K562 (cell line): ENCODE measurements around the gene DNER. TPM values are rescaled to one million over a fixed set of nuclear protein-coding genes. Genes with fewer than 3 reads are reported as not detected.

Experiments
- ATAC-seq: fragments of 200-7000 bp; cut with Tn5 transposase; 3 replicates; pipeline ENCODE4 v1.9.1; 2020; ENCODE audit warnings: moderate library complexity
- BruUV-seq: library from RNA; stranded (reverse); fragments of 400-500 nt; replicated peaks from 2 replicates; lab custom pipeline; 2021; lab: Mats Ljungman, UMichigan
- CTCF ChIA-PET: fragments of 300-600 bp; formaldehyde crosslinking; extraction: SDS; loops from one replicate; lab custom pipeline; 2021; ENCODE audit warnings: low intra/inter-chr PET ratio; lab: Yijun Ruan, JAX
- POLR2A ChIA-PET: fragments of 300-600, 350-650 bp; sonication (Branson Sonifier 250); formaldehyde crosslinking; extraction: SDS; loops from one replicate; lab custom pipeline; 2021; ENCODE audit warnings: antibody characterized with exemption, inconsistent platforms; lab: Yijun Ruan, JAX
- DNase-seq, 4 experiments: peaks; one replicate each; pipeline versions ENCODE4 v3.0.0 to v3.0.0-alpha.2; 2011 to 2018; ENCODE audit warnings: low spot score in 3 of 4, mixed read lengths in 3 of 4; ENCODE audit errors: extremely low read depth in 1 of 4
- FAIRE-seq: peaks from 2 replicates; lab custom pipeline; 2011; peaks lifted over from hg19 to GRCh38; lab: Jason Lieb, UNC
- H2AFZ ChIP-seq: 2 replicates; pipeline ENCODE4 v1.6.0; 2011; ENCODE audit warnings: low read depth, low read length, control low read depth, inconsistent platforms
- H3K27ac ChIP-seq: fragments of 200-600 bp; 3 replicates; pipeline ENCODE4 v1.8.0; 2011; ENCODE audit warnings: low read depth, mild to moderate bottlenecking, control low read depth, inconsistent platforms, low read length, moderate library complexity, mixed read lengths; ENCODE audit errors: extremely low read depth
- H3K27me3 ChIP-seq, 2 experiments: fragments of 300-600 bp in 1 of 2; 2 replicates in 1 of 2; 3 replicates in 1 of 2; pipeline versions ENCODE4 v1.6.0 to v1.8.0; 2011; ENCODE audit warnings: inconsistent platforms in 2 of 2, low read length in 2 of 2, mild to moderate bottlenecking in 1 of 2, mixed read lengths in 1 of 2, moderate library complexity in 1 of 2; ENCODE audit not compliant: control insufficient read depth in 2 of 2, insufficient read depth in 2 of 2
- H3K36me3 ChIP-seq: fragments of 300-600 bp; 3 replicates; pipeline ENCODE4 v1.8.0; 2011; ENCODE audit warnings: mild to moderate bottlenecking, low read length, inconsistent platforms; ENCODE audit not compliant: control insufficient read depth, insufficient read depth
- H3K4me1 ChIP-seq, 2 experiments: fragments of 200-600 bp in 1 of 2; replicated peaks in 1 of 2; 2 replicates in 1 of 2; 3 replicates in 1 of 2; pipeline versions ENCODE4 v1.5.1 to v1.8.0; 2011; ENCODE audit warnings: inconsistent platforms in 2 of 2, low read length in 2 of 2, mild to moderate bottlenecking in 1 of 2, mixed read lengths in 1 of 2, moderate library complexity in 1 of 2; ENCODE audit not compliant: control insufficient read depth in 2 of 2, insufficient read depth in 2 of 2
- H3K4me2 ChIP-seq: 2 replicates; pipeline ENCODE4 v1.6.1; 2011; ENCODE audit warnings: low read length, control low read depth, inconsistent platforms, mixed read lengths; ENCODE audit not compliant: insufficient read depth
- H3K4me3 ChIP-seq: fragments of 200-600 bp; sonication (generic), shearing (Covaris generic); 2 replicates; pipeline ENCODE4 v1.5.1; 2016; ENCODE audit warnings: control low read depth, inconsistent platforms
- H3K79me2 ChIP-seq: fragments of 200-600 bp; 3 replicates; pipeline ENCODE4 v1.8.0; 2011; ENCODE audit warnings: low read length, inconsistent platforms; ENCODE audit not compliant: control insufficient read depth, insufficient read depth
- H3K9ac ChIP-seq, 2 experiments: 2 replicates each; pipeline versions ENCODE4 v1.6.0 to v1.6.1; 2011; ENCODE audit warnings: low read depth in 2 of 2, low read length in 2 of 2, control low read depth in 1 of 2, inconsistent platforms in 1 of 2, mild to moderate bottlenecking in 1 of 2, mixed read lengths in 1 of 2; ENCODE audit not compliant: insufficient read depth in 1 of 2
- H3K9me1 ChIP-seq: one replicate; pipeline ENCODE4 v1.6.0; 2011; ENCODE audit warnings: inconsistent platforms, mild to moderate bottlenecking, low read length, moderate library complexity; ENCODE audit not compliant: control insufficient read depth, insufficient read depth
- H3K9me3 ChIP-seq: replicated peaks from 2 replicates; pipeline ENCODE4 v1.5.1; 2011; ENCODE audit warnings: low read depth, low read length, inconsistent platforms; ENCODE audit not compliant: control insufficient read depth, insufficient read depth
- H4K20me1 ChIP-seq: replicated peaks from 2 replicates; pipeline ENCODE4 v1.6.1; 2011; ENCODE audit warnings: low read length, inconsistent platforms, mixed read lengths; ENCODE audit not compliant: control insufficient read depth, insufficient read depth
- KDM4B ChIP-seq, 2 experiments: fragments of 450-650 bp in 1 of 2; sonication (generic) in 1 of 2; IDR thresholded peaks; 2 replicates each; pipeline ENCODE4 v1.6.1; 2016 to 2017; ENCODE audit warnings: borderline replicate concordance in 2 of 2, antibody characterized with exemption in 1 of 2, low read depth in 1 of 2, mild to moderate bottlenecking in 1 of 2
- RAD21 ChIP-seq, 2 experiments: fragments of 250-450 bp in 1 of 2; fragments of 450-650 bp in 1 of 2; sonication (Bioruptor Pico) in 1 of 2; formaldehyde crosslinking in 1 of 2; IDR thresholded peaks in 1 of 2; conservative IDR thresholded peaks in 1 of 2; 2 replicates each; pipeline versions ENCODE4 v1.4.0 to v1.8.0; 2020 to 2022; ENCODE audit warnings: mild to moderate bottlenecking in 2 of 2, moderate library complexity in 1 of 2
- SMC3 ChIP-seq: conservative IDR thresholded peaks from 2 replicates; pipeline ENCODE4 v1.6.1; 2011; ENCODE audit warnings: low read depth, low read length, improper control_type of control experiment; ENCODE audit not compliant: insufficient read depth
- WGBS: fragments of 100-300 bp; shearing (Covaris generic); methylation state at CpG from one replicate; pipeline ENCODE4 v1.1.6; 2016; ENCODE audit warnings: low coverage, mixed read lengths; ENCODE audit not compliant: insufficient coverage; ENCODE audit errors: missing lambda C conversion rate; 5-methylcytosine and 5-hydroxymethylcytosine counted together
- in situ Hi-C: fragments of 300-500 bp; cut with MboI; formaldehyde crosslinking; loops from 4 replicates; pipeline ENCODE4 v1.15.0; 2018; ENCODE audit warnings: inconsistent platforms, mixed read lengths
- intact Hi-C: fragments of 100-400 bp; cut with micrococcal nuclease; formaldehyde crosslinking; loops from 2 replicates; pipeline ENCODE4 v1.14.2; 2022
- polyA plus RNA-seq, 8 experiments: library from polyadenylated mRNA; depleted of rRNA in 4 of 8; stranded (reverse) in 5 of 8; unstranded in 3 of 8; fragments of >200 nt; fragmentation: Nextera tagmentation in 2 of 8; fragmentation: Illumina TruSeq in 1 of 8; extraction: Ambion mirVana in 2 of 8; extraction: Trizol in 1 of 8; gene quantifications; 2 replicates each; pipeline versions ENCODE4 v1.2.1 to v1.2.3, GENCODE V29; 2011 to 2014; ENCODE audit warnings: inconsistent platforms in 1 of 8, missing spikeins in 1 of 8
- total RNA-seq, 7 experiments: library from RNA; depleted of rRNA in 6 of 7; stranded (reverse); fragments of >200 nt in 6 of 7; fragmentation: Illumina TruSeq in 2 of 7; extraction: Trizol in 2 of 7; gene quantifications; 2 replicates each; pipeline versions ENCODE4 v1.2.1 to v1.2.3, GENCODE V29; 2011 to 2021; ENCODE audit warnings: low replicate concordance in 1 of 7
- TF ChIP-seq, protein P1 (sequence below), 3 experiments: IDR thresholded peaks in 2 of 3; conservative IDR thresholded peaks in 1 of 3; 2 replicates each; pipeline ENCODE4 v1.5.1; 2011 to 2012; ENCODE audit warnings: low read length in 3 of 3, mild to moderate bottlenecking in 3 of 3, control low read depth in 2 of 3, improper control_type of control experiment in 1 of 3, inconsistent platforms in 1 of 3, low read depth in 1 of 3, mixed read lengths in 1 of 3, moderate library complexity in 1 of 3; ENCODE audit not compliant: insufficient read depth in 2 of 3
- TF ChIP-seq, protein P2 (sequence below), 2 experiments: fragments of 450-650 bp; formaldehyde crosslinking in 1 of 2; IDR thresholded peaks; 2 replicates each; pipeline versions ENCODE4 v1.4.0 to v1.6.1; 2014 to 2020; ENCODE audit warnings: mild to moderate bottlenecking in 2 of 2, borderline replicate concordance in 1 of 2, low read depth in 1 of 2

The DNER gene
- total and polyA plus RNA-seq, 9 of the 15 experiments (the other 6 are each of a cell fraction or from before 2014, with no cell fraction given): not detected

DNA sequence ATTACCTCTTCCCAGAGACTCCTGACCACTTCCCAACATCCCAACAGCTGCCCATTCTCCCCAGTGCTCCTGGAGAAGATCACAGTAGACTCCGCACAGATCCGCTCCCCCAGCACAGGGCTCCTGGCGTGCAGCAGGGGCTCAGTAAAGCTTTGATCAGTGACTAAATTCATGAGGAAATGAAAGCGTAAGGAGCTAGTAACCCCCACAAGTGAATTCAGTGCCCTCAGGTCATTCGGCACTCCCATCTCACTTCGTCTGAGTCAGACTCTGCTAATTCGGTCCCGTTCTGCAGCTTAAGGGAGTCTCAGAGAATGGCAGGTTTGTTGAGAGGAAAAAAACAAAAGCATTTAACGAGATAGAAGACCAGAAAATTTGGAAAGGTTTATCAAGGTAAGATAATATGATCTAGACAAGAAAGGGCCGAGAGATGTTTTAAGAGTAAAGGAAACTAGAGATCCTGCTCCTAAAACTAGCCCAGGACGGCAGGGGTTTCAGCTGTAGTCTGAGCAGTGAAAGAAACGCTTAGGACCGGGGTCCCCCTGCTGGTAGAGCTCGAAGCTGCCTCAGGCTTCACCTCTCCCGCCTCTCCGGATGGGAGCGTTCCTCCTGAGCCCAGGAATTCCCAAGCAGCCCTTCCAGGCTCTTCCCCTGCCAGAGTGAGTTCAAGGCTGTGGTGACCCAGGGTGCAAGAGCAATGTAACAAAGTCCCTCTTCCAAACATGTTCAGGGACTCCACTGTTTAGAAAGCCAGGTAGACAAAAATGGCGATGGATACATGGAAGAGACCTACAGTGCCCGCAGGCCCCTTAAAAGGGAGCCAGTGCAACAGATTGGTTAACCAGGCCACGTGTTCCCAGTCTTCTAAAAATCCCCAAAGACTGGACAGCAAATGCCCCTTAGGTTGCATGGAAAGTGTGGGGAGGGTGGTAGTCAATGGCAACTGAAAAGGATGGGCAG is 127.3 kb downstream of the DNER start:
- Histone ChIP-seq H3K4me1 (no peaks in the 10 kb centered on the region), H3K79me2 (no peaks in the 10 kb centered on the region), H3K27me3 (no peaks in the 10 kb centered on the region), H2AFZ (no peak overlapping the region), H3K4me2 (no peak overlapping the region), H3K9ac (no peak overlapping the region), H3K27ac (no peak overlapping the region)
- ATAC-seq: peak; percentile 97
- TF ChIP-seq, protein P1, sequence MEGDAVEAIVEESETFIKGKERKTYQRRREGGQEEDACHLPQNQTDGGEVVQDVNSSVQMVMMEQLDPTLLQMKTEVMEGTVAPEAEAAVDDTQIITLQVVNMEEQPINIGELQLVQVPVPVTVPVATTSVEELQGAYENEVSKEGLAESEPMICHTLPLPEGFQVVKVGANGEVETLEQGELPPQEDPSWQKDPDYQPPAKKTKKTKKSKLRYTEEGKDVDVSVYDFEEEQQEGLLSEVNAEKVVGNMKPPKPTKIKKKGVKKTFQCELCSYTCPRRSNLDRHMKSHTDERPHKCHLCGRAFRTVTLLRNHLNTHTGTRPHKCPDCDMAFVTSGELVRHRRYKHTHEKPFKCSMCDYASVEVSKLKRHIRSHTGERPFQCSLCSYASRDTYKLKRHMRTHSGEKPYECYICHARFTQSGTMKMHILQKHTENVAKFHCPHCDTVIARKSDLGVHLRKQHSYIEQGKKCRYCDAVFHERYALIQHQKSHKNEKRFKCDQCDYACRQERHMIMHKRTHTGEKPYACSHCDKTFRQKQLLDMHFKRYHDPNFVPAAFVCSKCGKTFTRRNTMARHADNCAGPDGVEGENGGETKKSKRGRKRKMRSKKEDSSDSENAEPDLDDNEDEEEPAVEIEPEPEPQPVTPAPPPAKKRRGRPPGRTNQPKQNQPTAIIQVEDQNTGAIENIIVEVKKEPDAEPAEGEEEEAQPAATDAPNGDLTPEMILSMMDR (IDR thresholded peaks at IDR 0.05 in 2 of 3, conservative IDR thresholded peaks at IDR 0.05 in 1 of 3; ENCODE audit: insufficient read depth in 2 of 3, low read depth in 1 of 3, low read length in 3 of 3): peak; percentile 57 to 59 (median 59)
- TF ChIP-seq SMC3 (peak; percentile 51), KDM4B (IDR thresholded peaks at IDR 0.05; ENCODE audit: borderline replicate concordance in 2 of 2, low read depth in 1 of 2) (no peak), RAD21 (CRISPR knock-in tag; conservative IDR thresholded peaks at IDR 0.05 in 1 of 2, IDR thresholded peaks at IDR 0.05 in 1 of 2) (peak; percentile 52 to 62)
- TF ChIP-seq, protein P2, sequence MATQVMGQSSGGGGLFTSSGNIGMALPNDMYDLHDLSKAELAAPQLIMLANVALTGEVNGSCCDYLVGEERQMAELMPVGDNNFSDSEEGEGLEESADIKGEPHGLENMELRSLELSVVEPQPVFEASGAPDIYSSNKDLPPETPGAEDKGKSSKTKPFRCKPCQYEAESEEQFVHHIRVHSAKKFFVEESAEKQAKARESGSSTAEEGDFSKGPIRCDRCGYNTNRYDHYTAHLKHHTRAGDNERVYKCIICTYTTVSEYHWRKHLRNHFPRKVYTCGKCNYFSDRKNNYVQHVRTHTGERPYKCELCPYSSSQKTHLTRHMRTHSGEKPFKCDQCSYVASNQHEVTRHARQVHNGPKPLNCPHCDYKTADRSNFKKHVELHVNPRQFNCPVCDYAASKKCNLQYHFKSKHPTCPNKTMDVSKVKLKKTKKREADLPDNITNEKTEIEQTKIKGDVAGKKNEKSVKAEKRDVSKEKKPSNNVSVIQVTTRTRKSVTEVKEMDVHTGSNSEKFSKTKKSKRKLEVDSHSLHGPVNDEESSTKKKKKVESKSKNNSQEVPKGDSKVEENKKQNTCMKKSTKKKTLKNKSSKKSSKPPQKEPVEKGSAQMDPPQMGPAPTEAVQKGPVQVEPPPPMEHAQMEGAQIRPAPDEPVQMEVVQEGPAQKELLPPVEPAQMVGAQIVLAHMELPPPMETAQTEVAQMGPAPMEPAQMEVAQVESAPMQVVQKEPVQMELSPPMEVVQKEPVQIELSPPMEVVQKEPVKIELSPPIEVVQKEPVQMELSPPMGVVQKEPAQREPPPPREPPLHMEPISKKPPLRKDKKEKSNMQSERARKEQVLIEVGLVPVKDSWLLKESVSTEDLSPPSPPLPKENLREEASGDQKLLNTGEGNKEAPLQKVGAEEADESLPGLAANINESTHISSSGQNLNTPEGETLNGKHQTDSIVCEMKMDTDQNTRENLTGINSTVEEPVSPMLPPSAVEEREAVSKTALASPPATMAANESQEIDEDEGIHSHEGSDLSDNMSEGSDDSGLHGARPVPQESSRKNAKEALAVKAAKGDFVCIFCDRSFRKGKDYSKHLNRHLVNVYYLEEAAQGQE (IDR thresholded peaks at IDR 0.05; ENCODE audit: borderline replicate concordance): peak; percentile 6; the same call in 1 of the 2 replicates
- TF ChIP-seq, protein P2 (CRISPR knock-in tag; IDR thresholded peaks at IDR 0.05; ENCODE audit: low read depth): no peak
- TF ChIP-seq, all 486 proteins: peak for 4
- intact Hi-C loops: loop anchor here (1.0 to 2.0 kb wide), 3 partner anchors 156 to 1696 kb away; no protein-coding TSS in a partner anchor
- DNase-seq (peak; percentile 42 to 49 (median 44)), FAIRE-seq (peak; percentile 23)
- Histone ChIP-seq H3K36me3 (no peaks in the 10 kb centered on the region), H3K4me3 (no peak overlapping the region), H4K20me1 (no peaks in the 10 kb centered on the region), H3K9me1 (no peaks in the 10 kb centered on the region), H3K9me3 (no peaks in the 10 kb centered on the region)
- ChIA-PET CTCF (no interaction called here), POLR2A (interaction anchor here (0.6 kb wide), 3 partner anchors 177 to 1913 kb away, joined by 3 read pairs; no protein-coding TSS in a partner anchor)
- in situ Hi-C loops: no loop called here
- no TSS peak for BruUV-seq
- 7% methylated on average over 19 of the region's 20 CpGs for WGBS
